Astrocyte of the cerebellum (primary cell): ENCODE measurements around the gene DEFB132.

Experiments used
- DNase-seq: peaks from one replicate; pipeline ENCODE4 v3.0.0-alpha.2; 2011; ENCODE audit warnings: low read depth
- H3K4me3 ChIP-seq: 2 replicates; pipeline ENCODE4 v1.5.1; 2011; ENCODE audit warnings: mild to moderate bottlenecking, low read depth, low read length, moderate library complexity
- CTCF ChIP-seq: IDR thresholded peaks from 2 replicates; pipeline ENCODE4 v1.5.1; 2012; ENCODE audit warnings: low read length, low read depth, moderate library complexity, mild to moderate bottlenecking; ENCODE audit errors: missing control alignments
- in situ Hi-C: cut with HindIII; loops from 2 replicates; pipeline ENCODE4 v1.10.0; 2017; ENCODE audit warnings: low sequenced_read_pairs

DEFB132 gene

GRCh38 chr20:300345-300990 is 42.9 kb downstream of the DEFB132 start:
- no peak for TF ChIP-seq CTCF
- peak overlapping the region; percentile 96 for H3K4me3 ChIP-seq
- no peak for DNase-seq
- in situ Hi-C loops, result no loop called here

GRCh38 chr20:301886-302848 is 44.6 kb downstream of the DEFB132 start:
- H3K4me3 ChIP-seq, result no peak overlapping the region
- TF ChIP-seq CTCF, result no peak
- in situ Hi-C loops, result no loop called here
- DNase-seq, result no peak

- no peak for DNase-seq
- no peak for TF ChIP-seq CTCF
- in situ Hi-C loops, result no loop called here
- no peak overlapping the region for H3K4me3 ChIP-seq
Measured at GRCh38 chr20:305745-306144, 48.2 kb downstream of the DEFB132 start.

- no peak for TF ChIP-seq CTCF
- no peak for DNase-seq
- in situ Hi-C loops, result no loop called here
- H3K4me3 ChIP-seq, result no peak overlapping the region
Measured at GRCh38 chr20:308427-309038, 51.0 kb downstream of the DEFB132 start.

GRCh38 chr20:309306-309840 is 51.8 kb downstream of the DEFB132 start:
- peak overlapping the region; percentile 42 for H3K4me3 ChIP-seq
- in situ Hi-C loops, result no loop called here
- no peak for DNase-seq
- no peak for TF ChIP-seq CTCF

- peak; percentile 97 for DNase-seq
- in situ Hi-C loops, result no loop called here
Measured at GRCh38 chr20:309841-310644, 52.5 kb downstream of the DEFB132 start.

More at GRCh38 chr20:309841-310644, 52.5 kb downstream of the DEFB132 start:
- TF ChIP-seq CTCF, result no peak
- peak overlapping the region; percentile 42 for H3K4me3 ChIP-seq
